ENCODE data around the gene BICC1.

BICC1 gene

GRCh38 chr10:58672845-58673244, 160.2 kb downstream of the BICC1 start:
- Histone ChIP-seq H3K36me3 (ENCODE audit: insufficient read depth, low read length) (no peaks in the 10 kb centered on the region), H3K4me1 (ENCODE audit: control insufficient read depth, insufficient read depth, low read length, unreplicated experiment) (peaks cover 4% of the 10 kb centered on the region), H3K27me3 (ENCODE audit: insufficient read depth, low read length) (no peaks in the 10 kb centered on the region), H3K4me3 (ENCODE audit: low read depth, low read length) (no peak overlapping the region), H3K27ac (ENCODE audit: low read depth, low read length) (no peak overlapping the region), H3K79me2 (ENCODE audit: control insufficient read depth, insufficient read depth, low read length, unreplicated experiment) (no peaks in the 10 kb centered on the region), H2AFZ (ENCODE audit: low read length, unreplicated experiment) (no peak overlapping the region)

GRCh38 chr10:58674251-58674650, 161.6 kb downstream of the BICC1 start:
- no peak overlapping the region for H3K27ac ChIP-seq (ENCODE audit: low read depth, low read length)
- no peaks in the 10 kb centered on the region for H3K27me3 ChIP-seq (ENCODE audit: insufficient read depth, low read length)
- no peak overlapping the region for H3K4me3 ChIP-seq (ENCODE audit: low read depth, low read length)
- H3K79me2 ChIP-seq (ENCODE audit: control insufficient read depth, insufficient read depth, low read length, unreplicated experiment), result no peaks in the 10 kb centered on the region
- H2AFZ ChIP-seq (ENCODE audit: low read length, unreplicated experiment), result no peak overlapping the region
- peaks cover 4% of the 10 kb centered on the region for H3K4me1 ChIP-seq (ENCODE audit: control insufficient read depth, insufficient read depth, low read length, unreplicated experiment)
- H3K36me3 ChIP-seq (ENCODE audit: insufficient read depth, low read length), result no peaks in the 10 kb centered on the region

- Histone ChIP-seq H3K27me3 (ENCODE audit: insufficient read depth, low read length) (no peaks in the 10 kb centered on the region), H2AFZ (ENCODE audit: low read length, unreplicated experiment) (no peak overlapping the region), H3K27ac (ENCODE audit: low read depth, low read length) (no peak overlapping the region), H3K36me3 (ENCODE audit: insufficient read depth, low read length) (no peaks in the 10 kb centered on the region), H3K79me2 (ENCODE audit: control insufficient read depth, insufficient read depth, low read length, unreplicated experiment) (no peaks in the 10 kb centered on the region), H3K4me1 (ENCODE audit: control insufficient read depth, insufficient read depth, low read length, unreplicated experiment) (peaks cover 4% of the 10 kb centered on the region), H3K4me3 (ENCODE audit: low read depth, low read length) (no peak overlapping the region)
Observed at GRCh38 chr10:58675321-58675720, 162.6 kb downstream of the BICC1 start.

- peaks cover 12% of the 10 kb centered on the region for H3K79me2 ChIP-seq (ENCODE audit: control insufficient read depth, insufficient read depth, low read length, unreplicated experiment)
- no peak overlapping the region for H3K4me3 ChIP-seq (ENCODE audit: low read depth, low read length)
- peaks cover 4% of the 10 kb centered on the region for H3K4me1 ChIP-seq (ENCODE audit: control insufficient read depth, insufficient read depth, low read length, unreplicated experiment)
- no peak overlapping the region for H2AFZ ChIP-seq (ENCODE audit: low read length, unreplicated experiment)
- no peak overlapping the region for H3K27ac ChIP-seq (ENCODE audit: low read depth, low read length)
- H3K36me3 ChIP-seq (ENCODE audit: insufficient read depth, low read length), result peaks cover 18% of the 10 kb centered on the region
- H3K27me3 ChIP-seq (ENCODE audit: insufficient read depth, low read length), result no peaks in the 10 kb centered on the region
Observed at GRCh38 chr10:58691528-58691927, 178.9 kb downstream of the BICC1 start.

- peaks cover 18% of the 10 kb centered on the region for H3K36me3 ChIP-seq (ENCODE audit: insufficient read depth, low read length)
- no peak overlapping the region for H2AFZ ChIP-seq (ENCODE audit: low read length, unreplicated experiment)
- H3K4me1 ChIP-seq (ENCODE audit: control insufficient read depth, insufficient read depth, low read length, unreplicated experiment), result peaks cover 16% of the 10 kb centered on the region
- peaks cover 30% of the 10 kb centered on the region for H3K79me2 ChIP-seq (ENCODE audit: control insufficient read depth, insufficient read depth, low read length, unreplicated experiment)
- H3K27me3 ChIP-seq (ENCODE audit: insufficient read depth, low read length), result no peaks in the 10 kb centered on the region
- H3K4me3 ChIP-seq (ENCODE audit: low read depth, low read length), result no peak overlapping the region
- H3K27ac ChIP-seq (ENCODE audit: low read depth, low read length), result no peak overlapping the region
Observed at GRCh38 chr10:58693919-58694318, 181.2 kb downstream of the BICC1 start.

- H3K79me2 ChIP-seq (ENCODE audit: control insufficient read depth, insufficient read depth, low read length, unreplicated experiment), result peaks cover 35% of the 10 kb centered on the region
- no peak overlapping the region for H3K4me3 ChIP-seq (ENCODE audit: low read depth, low read length)
- H3K27ac ChIP-seq (ENCODE audit: low read depth, low read length), result 0 out of 2 replicates have a peak overlapping the region, but pooled peaks have one; percentile 8
- peaks cover 14% of the 10 kb centered on the region for H3K36me3 ChIP-seq (ENCODE audit: insufficient read depth, low read length)
- no peak overlapping the region for H2AFZ ChIP-seq (ENCODE audit: low read length, unreplicated experiment)
- no peaks in the 10 kb centered on the region for H3K27me3 ChIP-seq (ENCODE audit: insufficient read depth, low read length)
- H3K4me1 ChIP-seq (ENCODE audit: control insufficient read depth, insufficient read depth, low read length, unreplicated experiment), result peaks cover 24% of the 10 kb centered on the region
Observed at GRCh38 chr10:58695022-58695421, 182.3 kb downstream of the BICC1 start.

- no peak overlapping the region for H2AFZ ChIP-seq (ENCODE audit: low read length, unreplicated experiment)
- peaks cover 39% of the 10 kb centered on the region for H3K79me2 ChIP-seq (ENCODE audit: control insufficient read depth, insufficient read depth, low read length, unreplicated experiment)
- H3K4me3 ChIP-seq (ENCODE audit: low read depth, low read length), result no peak overlapping the region
- peaks cover 9% of the 10 kb centered on the region for H3K36me3 ChIP-seq (ENCODE audit: insufficient read depth, low read length)
- no peak overlapping the region for H3K27ac ChIP-seq (ENCODE audit: low read depth, low read length)
- no peaks in the 10 kb centered on the region for H3K27me3 ChIP-seq (ENCODE audit: insufficient read depth, low read length)
- peaks cover 38% of the 10 kb centered on the region for H3K4me1 ChIP-seq (ENCODE audit: control insufficient read depth, insufficient read depth, low read length, unreplicated experiment)
Observed at GRCh38 chr10:58696736-58697135, 184.1 kb downstream of the BICC1 start.

GRCh38 chr10:58697691-58698090, 185.0 kb downstream of the BICC1 start:
- peaks cover 39% of the 10 kb centered on the region for H3K79me2 ChIP-seq (ENCODE audit: control insufficient read depth, insufficient read depth, low read length, unreplicated experiment)
- peaks cover 48% of the 10 kb centered on the region for H3K4me1 ChIP-seq (ENCODE audit: control insufficient read depth, insufficient read depth, low read length, unreplicated experiment)
- no peaks in the 10 kb centered on the region for H3K27me3 ChIP-seq (ENCODE audit: insufficient read depth, low read length)

GRCh38 chr10:58698777-58699356, 186.2 kb downstream of the BICC1 start:
- Histone ChIP-seq H3K4me1 (ENCODE audit: control insufficient read depth, insufficient read depth, low read length, unreplicated experiment) (peaks cover 59% of the 10 kb centered on the region), H3K4me3 (ENCODE audit: low read depth, low read length) (no peak overlapping the region), H3K27me3 (ENCODE audit: insufficient read depth, low read length) (no peaks in the 10 kb centered on the region), H3K27ac (ENCODE audit: low read depth, low read length) (no peak overlapping the region), H2AFZ (ENCODE audit: low read length, unreplicated experiment) (no peak overlapping the region), H3K79me2 (ENCODE audit: control insufficient read depth, insufficient read depth, low read length, unreplicated experiment) (peaks cover 44% of the 10 kb centered on the region), H3K36me3 (ENCODE audit: insufficient read depth, low read length) (peaks cover 6% of the 10 kb centered on the region)

More at GRCh38 chr10:58697691-58698090, 185.0 kb downstream of the BICC1 start:
- Histone ChIP-seq H3K4me3 (ENCODE audit: low read depth, low read length) (no peak overlapping the region), H2AFZ (ENCODE audit: low read length, unreplicated experiment) (no peak overlapping the region), H3K36me3 (ENCODE audit: insufficient read depth, low read length) (peaks cover 7% of the 10 kb centered on the region), H3K27ac (ENCODE audit: low read depth, low read length) (no peak overlapping the region)

GRCh38 chr10:58700591-58700990, 187.9 kb downstream of the BICC1 start:
- Histone ChIP-seq H3K27ac (ENCODE audit: low read depth, low read length) (peak overlapping the region; percentile 94), H2AFZ (ENCODE audit: low read length, unreplicated experiment) (no peak overlapping the region), H3K27me3 (ENCODE audit: insufficient read depth, low read length) (no peaks in the 10 kb centered on the region), H3K4me1 (ENCODE audit: control insufficient read depth, insufficient read depth, low read length, unreplicated experiment) (peaks cover 72% of the 10 kb centered on the region), H3K79me2 (ENCODE audit: control insufficient read depth, insufficient read depth, low read length, unreplicated experiment) (peaks cover 34% of the 10 kb centered on the region), H3K36me3 (ENCODE audit: insufficient read depth, low read length) (no peaks in the 10 kb centered on the region), H3K4me3 (ENCODE audit: low read depth, low read length) (no peak overlapping the region)

GRCh38 chr10:58701405-58702135, 188.9 kb downstream of the BICC1 start:
- Histone ChIP-seq H3K27me3 (ENCODE audit: insufficient read depth, low read length) (no peaks in the 10 kb centered on the region), H3K36me3 (ENCODE audit: insufficient read depth, low read length) (peaks cover 8% of the 10 kb centered on the region), H2AFZ (ENCODE audit: low read length, unreplicated experiment) (peak overlapping the region; percentile 30), H3K79me2 (ENCODE audit: control insufficient read depth, insufficient read depth, low read length, unreplicated experiment) (peaks cover 32% of the 10 kb centered on the region), H3K4me1 (ENCODE audit: control insufficient read depth, insufficient read depth, low read length, unreplicated experiment) (peaks cover 70% of the 10 kb centered on the region), H3K27ac (ENCODE audit: low read depth, low read length) (peak overlapping the region; percentile 94), H3K4me3 (ENCODE audit: low read depth, low read length) (peak overlapping the region; percentile 51)
